ENCODE data around the gene DMKN.

DMKN gene

DNA sequence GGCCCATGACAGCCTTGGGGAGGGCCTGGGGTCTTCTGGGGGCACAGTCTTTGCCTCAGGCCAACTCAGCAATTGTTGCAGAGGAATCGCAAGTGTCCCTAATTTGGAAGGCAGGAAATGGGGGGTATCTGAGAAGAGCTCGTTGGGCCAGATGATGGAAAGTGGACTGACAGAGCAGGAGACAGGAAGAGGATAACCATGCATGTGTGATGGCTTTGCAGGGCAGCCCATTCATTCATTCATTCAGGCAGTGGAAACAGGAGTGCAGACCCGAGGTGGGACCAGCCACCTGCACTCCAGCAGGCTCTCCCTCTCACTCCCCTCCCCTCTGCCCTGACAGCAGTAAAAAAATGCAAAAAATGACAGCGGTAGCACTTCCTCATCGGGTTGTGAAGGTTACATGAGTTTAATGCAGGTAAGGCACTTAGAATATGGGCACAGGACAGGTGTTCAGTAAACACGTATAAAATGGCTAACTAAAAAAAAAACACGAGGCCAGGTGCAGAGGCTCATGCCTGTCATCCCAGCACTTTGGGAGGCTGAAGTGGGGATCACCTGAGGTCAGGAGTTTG lies 27.0 kb upstream of the DMKN start:
- H3K4me1 ChIP-seq = peaks cover 0 to 11% (median 8%) of the 10 kb centered on the region in 4 donors
- H3K4me3 ChIP-seq = no peak overlapping the region
- no peaks in the 10 kb centered on the region for H3K9me3 ChIP-seq
- H3K27me3 ChIP-seq = peaks cover 0 to 11% of the 10 kb centered on the region in 2 donors
- no peak for DNase-seq
- H3K27ac ChIP-seq = no peak overlapping the region
- intact Hi-C loops (cut with DNase I; ENCODE audit: low total_unique reads) = no loop called here
- no peaks in the 10 kb centered on the region for H3K36me3 ChIP-seq
- TF ChIP-seq, protein P1, sequence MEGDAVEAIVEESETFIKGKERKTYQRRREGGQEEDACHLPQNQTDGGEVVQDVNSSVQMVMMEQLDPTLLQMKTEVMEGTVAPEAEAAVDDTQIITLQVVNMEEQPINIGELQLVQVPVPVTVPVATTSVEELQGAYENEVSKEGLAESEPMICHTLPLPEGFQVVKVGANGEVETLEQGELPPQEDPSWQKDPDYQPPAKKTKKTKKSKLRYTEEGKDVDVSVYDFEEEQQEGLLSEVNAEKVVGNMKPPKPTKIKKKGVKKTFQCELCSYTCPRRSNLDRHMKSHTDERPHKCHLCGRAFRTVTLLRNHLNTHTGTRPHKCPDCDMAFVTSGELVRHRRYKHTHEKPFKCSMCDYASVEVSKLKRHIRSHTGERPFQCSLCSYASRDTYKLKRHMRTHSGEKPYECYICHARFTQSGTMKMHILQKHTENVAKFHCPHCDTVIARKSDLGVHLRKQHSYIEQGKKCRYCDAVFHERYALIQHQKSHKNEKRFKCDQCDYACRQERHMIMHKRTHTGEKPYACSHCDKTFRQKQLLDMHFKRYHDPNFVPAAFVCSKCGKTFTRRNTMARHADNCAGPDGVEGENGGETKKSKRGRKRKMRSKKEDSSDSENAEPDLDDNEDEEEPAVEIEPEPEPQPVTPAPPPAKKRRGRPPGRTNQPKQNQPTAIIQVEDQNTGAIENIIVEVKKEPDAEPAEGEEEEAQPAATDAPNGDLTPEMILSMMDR (IDR thresholded peaks at IDR 0.05) = no peak

DNA sequence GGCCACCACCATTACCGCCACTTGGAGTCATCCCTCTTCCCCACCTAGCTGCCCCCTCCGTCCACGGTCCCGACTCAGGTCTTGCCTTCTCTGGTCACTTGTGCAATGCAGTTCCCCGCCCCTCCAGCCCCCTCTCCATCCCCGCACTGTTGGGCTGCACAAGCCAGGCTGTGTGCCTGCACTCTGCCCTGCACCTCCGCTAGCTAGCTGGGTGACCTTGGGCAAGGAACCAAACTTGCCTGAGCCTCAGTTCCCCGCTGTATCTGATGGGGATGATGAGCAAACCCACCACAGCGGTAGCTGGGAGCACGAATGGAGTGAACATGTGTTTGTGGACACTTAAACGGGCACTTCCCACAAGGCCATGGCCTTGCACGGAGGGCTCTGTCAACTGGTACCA lies 26.4 kb upstream of the DMKN start:
- intact Hi-C loops (cut with DNase I; ENCODE audit: low total_unique reads) = no loop called here
- Histone ChIP-seq H3K27ac (no peak overlapping the region), H3K27me3 (peaks cover 0 to 17% of the 10 kb centered on the region in 2 donors), H3K9me3 (no peaks in the 10 kb centered on the region), H3K4me1 (peaks cover 0 to 8% (median 8%) of the 10 kb centered on the region in 4 donors), H3K36me3 (no peaks in the 10 kb centered on the region), H3K4me3 (no peak overlapping the region)
- TF ChIP-seq, protein P1 (IDR thresholded peaks at IDR 0.05) = no peak
- DNase-seq = no peak

DNA sequence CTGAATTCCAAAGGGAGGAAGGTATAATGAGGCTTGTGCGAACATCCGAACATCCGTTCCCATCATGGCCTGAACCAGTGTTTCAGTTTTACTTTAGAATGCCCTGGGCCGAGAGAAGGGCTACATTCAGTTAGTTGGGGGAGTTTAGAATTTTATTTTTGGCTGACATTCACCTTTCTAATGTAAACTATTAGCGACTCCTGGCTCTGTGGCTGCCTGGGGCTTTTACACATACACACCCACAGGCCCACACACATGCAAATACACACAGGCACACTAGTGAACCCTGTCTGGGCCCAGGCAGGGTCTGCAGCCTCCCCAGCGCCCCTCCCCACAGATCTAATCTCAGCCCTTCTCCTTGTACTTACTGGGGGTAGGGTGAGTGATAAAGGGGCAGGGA lies 25.9 kb upstream of the DMKN start:
- no peak for DNase-seq
- Histone ChIP-seq H3K27me3 (peaks cover 0 to 22% of the 10 kb centered on the region in 2 donors), H3K27ac (no peak overlapping the region), H3K4me3 (no peak overlapping the region), H3K36me3 (no peaks in the 10 kb centered on the region), H3K9me3 (no peaks in the 10 kb centered on the region), H3K4me1 (peaks cover 0 to 3% (median 2%) of the 10 kb centered on the region in 4 donors)
- TF ChIP-seq, protein P1 (IDR thresholded peaks at IDR 0.05) = no peak
- intact Hi-C loops (cut with DNase I; ENCODE audit: low total_unique reads) = no loop called here

DNA sequence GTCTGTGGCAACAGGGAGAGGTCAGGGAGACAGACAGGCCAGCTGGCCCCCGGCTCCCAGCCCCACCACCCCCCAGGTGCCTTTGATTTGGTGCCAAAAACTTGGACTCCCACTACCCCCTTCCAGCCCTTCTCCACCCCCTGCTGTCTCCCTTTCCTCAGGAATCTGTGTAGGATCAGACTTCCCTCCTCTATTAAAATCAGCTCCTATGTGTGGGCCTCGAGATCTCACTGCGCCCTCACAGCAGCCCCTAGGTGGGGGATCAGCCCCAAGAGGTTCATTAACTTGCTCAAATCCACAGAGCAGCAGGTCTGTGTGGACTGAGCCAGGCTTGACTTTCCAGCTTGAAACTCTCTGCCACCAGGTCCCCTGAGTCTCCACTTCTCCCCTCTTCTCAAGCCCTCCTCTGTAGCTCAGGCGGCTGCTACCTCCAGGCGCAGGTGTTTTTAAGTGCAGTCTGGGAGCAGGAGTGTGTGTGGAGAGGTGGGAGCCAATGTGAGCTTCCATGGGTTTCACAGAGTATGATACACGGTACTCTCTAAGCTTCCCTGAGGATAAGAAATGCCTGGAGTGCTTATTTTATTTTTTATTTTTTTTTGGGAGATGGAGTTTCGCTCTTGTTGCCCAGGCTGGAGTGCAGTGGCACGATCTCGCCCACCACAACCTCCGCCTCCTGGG lies 21.5 kb upstream of the DMKN start:
- Histone ChIP-seq H3K4me3 (no peak overlapping the region), H3K9me3 (no peaks in the 10 kb centered on the region), H3K27ac (no peak overlapping the region), H3K36me3 (no peaks in the 10 kb centered on the region), H3K4me1 (peaks cover 0 to 8% (median 0%) of the 10 kb centered on the region in 4 donors), H3K27me3 (peaks cover 0 to 64% of the 10 kb centered on the region in 2 donors)
- TF ChIP-seq, protein P1 (IDR thresholded peaks at IDR 0.05) = no peak
- no peak for DNase-seq
- intact Hi-C loops (cut with DNase I; ENCODE audit: low total_unique reads) = no loop called here

DNA sequence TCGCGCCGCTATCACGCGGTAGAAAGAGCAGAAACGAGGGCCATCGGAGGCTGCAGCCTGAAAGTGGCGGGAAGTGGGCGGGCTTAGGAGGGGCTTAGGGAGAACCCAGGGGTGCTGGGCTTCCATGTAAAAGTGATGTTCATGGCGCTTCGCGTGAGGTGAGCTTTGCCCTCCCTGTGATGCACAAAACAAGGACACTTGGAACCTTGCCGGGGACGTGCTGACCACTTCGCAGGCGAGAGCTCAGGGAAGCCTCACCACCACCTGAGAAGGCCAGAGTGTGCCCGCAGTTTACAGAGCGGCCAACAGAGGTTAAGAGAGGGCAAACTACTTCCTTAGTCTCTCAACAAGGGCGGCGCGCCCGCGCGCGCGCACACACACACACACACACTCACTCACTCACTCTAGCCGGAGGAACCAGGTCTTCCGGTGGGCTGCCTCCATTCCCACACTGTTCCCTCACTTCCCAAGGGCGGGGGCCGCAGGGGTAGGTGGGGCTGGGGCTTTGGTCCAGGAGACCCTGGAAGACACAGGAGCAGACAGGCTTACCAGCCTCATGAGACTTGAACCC lies 20.5 kb upstream of the DMKN start:
- H3K4me3 ChIP-seq = no peak overlapping the region
- H3K9me3 ChIP-seq = no peaks in the 10 kb centered on the region
- intact Hi-C loops (cut with DNase I; ENCODE audit: low total_unique reads) = no loop called here
- TF ChIP-seq, protein P1 (IDR thresholded peaks at IDR 0.05) = no peak
- H3K27ac ChIP-seq = no peak overlapping the region
- H3K36me3 ChIP-seq = no peaks in the 10 kb centered on the region
- peaks cover 0 to 74% of the 10 kb centered on the region in 2 donors for H3K27me3 ChIP-seq
- DNase-seq = no peak
- peaks cover 0 to 8% (median 0%) of the 10 kb centered on the region in 4 donors for H3K4me1 ChIP-seq

All from tibial artery (tissue), 4 donors.